GM10266 (cell line): ENCODE results near the gene ADAT1.

Experiments used
- DNase-seq: peaks from one replicate; pipeline ENCODE4 v3.0.0; 2012; ENCODE audit errors: extremely low spot score
- TF ChIP-seq, protein P1 (sequence below): IDR thresholded peaks from 2 replicates; pipeline ENCODE4 v1.5.1; 2012; ENCODE audit warnings: mild to moderate bottlenecking, low read depth; ENCODE audit not compliant: control insufficient read depth, insufficient read depth; ENCODE audit errors: missing control alignments

ADAT1 gene

GRCh38 chr16:75632857-75633256, 9.8 kb upstream of the ADAT1 start:
- no peak for DNase-seq
- TF ChIP-seq, protein P1, sequence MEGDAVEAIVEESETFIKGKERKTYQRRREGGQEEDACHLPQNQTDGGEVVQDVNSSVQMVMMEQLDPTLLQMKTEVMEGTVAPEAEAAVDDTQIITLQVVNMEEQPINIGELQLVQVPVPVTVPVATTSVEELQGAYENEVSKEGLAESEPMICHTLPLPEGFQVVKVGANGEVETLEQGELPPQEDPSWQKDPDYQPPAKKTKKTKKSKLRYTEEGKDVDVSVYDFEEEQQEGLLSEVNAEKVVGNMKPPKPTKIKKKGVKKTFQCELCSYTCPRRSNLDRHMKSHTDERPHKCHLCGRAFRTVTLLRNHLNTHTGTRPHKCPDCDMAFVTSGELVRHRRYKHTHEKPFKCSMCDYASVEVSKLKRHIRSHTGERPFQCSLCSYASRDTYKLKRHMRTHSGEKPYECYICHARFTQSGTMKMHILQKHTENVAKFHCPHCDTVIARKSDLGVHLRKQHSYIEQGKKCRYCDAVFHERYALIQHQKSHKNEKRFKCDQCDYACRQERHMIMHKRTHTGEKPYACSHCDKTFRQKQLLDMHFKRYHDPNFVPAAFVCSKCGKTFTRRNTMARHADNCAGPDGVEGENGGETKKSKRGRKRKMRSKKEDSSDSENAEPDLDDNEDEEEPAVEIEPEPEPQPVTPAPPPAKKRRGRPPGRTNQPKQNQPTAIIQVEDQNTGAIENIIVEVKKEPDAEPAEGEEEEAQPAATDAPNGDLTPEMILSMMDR = no peak

- TF ChIP-seq, protein P1 = no peak
- no peak for DNase-seq
Measured at GRCh38 chr16:75630052-75630451, 7.0 kb upstream of the ADAT1 start.

GRCh38 chr16:75629132-75629531, 6.1 kb upstream of the ADAT1 start:
- no peak for DNase-seq
- TF ChIP-seq, protein P1 = no peak

GRCh38 chr16:75628351-75628750, 5.3 kb upstream of the ADAT1 start:
- TF ChIP-seq, protein P1 = no peak
- no peak for DNase-seq

DNA sequence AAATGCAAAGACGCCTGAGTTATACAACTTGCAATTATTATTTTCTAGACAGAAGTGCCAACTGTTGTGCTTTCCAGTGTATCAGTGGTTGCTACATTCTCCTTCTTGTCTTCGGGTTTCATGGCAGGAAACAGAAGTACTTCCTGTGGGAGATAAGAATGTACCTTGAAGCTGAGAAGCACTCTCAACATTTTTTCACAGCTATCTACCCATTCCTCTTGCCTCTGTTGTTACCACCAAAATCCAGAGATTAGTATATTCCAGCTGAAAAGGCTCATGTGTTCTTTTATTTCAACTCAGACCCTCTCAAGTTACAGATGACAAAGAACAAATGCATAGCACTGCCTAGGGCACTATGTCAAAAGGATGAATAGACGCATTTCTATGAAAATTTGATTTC, 4.8 kb upstream of the ADAT1 start:
- TF ChIP-seq, protein P1 = no peak
- no peak for DNase-seq

GRCh38 chr16:75626806-75627205, 3.7 kb upstream of the ADAT1 start:
- TF ChIP-seq, protein P1 = no peak
- DNase-seq = no peak

- DNase-seq = no peak
- TF ChIP-seq, protein P1 = no peak
Measured at GRCh38 chr16:75624921-75625334, 1.8 kb upstream of the ADAT1 start.
